ENCODE data around the gene SHROOM4.

SHROOM4 gene

GRCh38 chrX:50579955-50580354 is 234.0 kb downstream of the SHROOM4 start:
- H3K27ac ChIP-seq (ENCODE audit: low read depth, low read length) = no peak overlapping the region
- H3K36me3 ChIP-seq (ENCODE audit: control insufficient read depth, insufficient read depth, low read length) = no peaks in the 10 kb centered on the region
- peaks cover 47% of the 10 kb centered on the region for H3K27me3 ChIP-seq (ENCODE audit: control insufficient read depth, insufficient read depth, low read length)
- no peak overlapping the region for H3K9ac ChIP-seq (ENCODE audit: low read depth, low read length)
- no peak overlapping the region for H3K4me3 ChIP-seq (ENCODE audit: low read depth, low read length)
- H3K9me3 ChIP-seq (ENCODE audit: control insufficient read depth, insufficient read depth, low read length) = no peaks in the 10 kb centered on the region
- 0 out of 2 replicates have a peak, but pooled peaks cover 3% of the 10 kb centered on the region for H3K4me1 ChIP-seq (ENCODE audit: control insufficient read depth, insufficient read depth, low read length)

GRCh38 chrX:50577326-50577725 is 236.7 kb downstream of the SHROOM4 start:
- Histone ChIP-seq H3K27me3 (ENCODE audit: control insufficient read depth, insufficient read depth, low read length) (peaks cover 27% of the 10 kb centered on the region), H3K9me3 (ENCODE audit: control insufficient read depth, insufficient read depth, low read length) (no peaks in the 10 kb centered on the region; the same call in 1 of the 2 replicates), H3K4me1 (ENCODE audit: control insufficient read depth, insufficient read depth, low read length) (0 out of 2 replicates have a peak, but pooled peaks cover 3% of the 10 kb centered on the region), H3K36me3 (ENCODE audit: control insufficient read depth, insufficient read depth, low read length) (no peaks in the 10 kb centered on the region), H3K4me3 (ENCODE audit: low read depth, low read length) (no peak overlapping the region), H3K9ac (ENCODE audit: low read depth, low read length) (no peak overlapping the region), H3K27ac (ENCODE audit: low read depth, low read length) (no peak overlapping the region)

GRCh38 chrX:50567636-50568035 is 246.4 kb downstream of the SHROOM4 start:
- Histone ChIP-seq H3K9ac (ENCODE audit: low read depth, low read length) (no peak overlapping the region), H3K27ac (ENCODE audit: low read depth, low read length) (no peak overlapping the region), H3K9me3 (ENCODE audit: control insufficient read depth, insufficient read depth, low read length) (no peaks in the 10 kb centered on the region), H3K36me3 (ENCODE audit: control insufficient read depth, insufficient read depth, low read length) (no peaks in the 10 kb centered on the region), H3K27me3 (ENCODE audit: control insufficient read depth, insufficient read depth, low read length) (no peaks in the 10 kb centered on the region), H3K4me3 (ENCODE audit: low read depth, low read length) (no peak overlapping the region), H3K4me1 (ENCODE audit: control insufficient read depth, insufficient read depth, low read length) (peaks cover 16% of the 10 kb centered on the region)

DNA sequence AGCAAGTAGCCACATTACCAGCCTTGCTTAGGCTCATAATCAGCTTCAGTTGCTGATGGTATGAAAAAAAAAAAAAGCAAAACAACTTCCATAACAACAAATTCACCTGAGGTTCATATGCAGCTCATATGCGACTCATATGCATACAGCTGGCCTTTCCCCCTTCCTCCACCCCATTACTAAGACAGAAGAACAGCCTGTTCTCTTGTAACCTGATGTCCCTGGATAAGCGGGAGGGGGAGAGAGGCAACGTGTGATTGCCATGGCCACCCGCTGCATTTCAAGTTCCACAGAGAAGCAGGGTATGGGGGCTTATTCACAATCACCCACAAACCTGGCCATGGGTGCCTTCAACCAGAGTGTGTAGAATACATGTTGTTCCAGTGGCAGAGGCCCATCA is 248.3 kb downstream of the SHROOM4 start:
- Histone ChIP-seq H3K4me3 (ENCODE audit: low read depth, low read length) (no peak overlapping the region), H3K27ac (ENCODE audit: low read depth, low read length) (no peak overlapping the region), H3K4me1 (ENCODE audit: control insufficient read depth, insufficient read depth, low read length) (peaks cover 16% of the 10 kb centered on the region), H3K27me3 (ENCODE audit: control insufficient read depth, insufficient read depth, low read length) (no peaks in the 10 kb centered on the region), H3K9me3 (ENCODE audit: control insufficient read depth, insufficient read depth, low read length) (no peaks in the 10 kb centered on the region), H3K9ac (ENCODE audit: low read depth, low read length) (no peak overlapping the region), H3K36me3 (ENCODE audit: control insufficient read depth, insufficient read depth, low read length) (no peaks in the 10 kb centered on the region)

All from HUES48 (cell line).